Ovary (tissue), 9 donors: ENCODE results near the gene CLEC18A. TPM values are rescaled to one million over a fixed set of nuclear protein-coding genes. Genes with fewer than 3 reads are reported as not detected.

Source experiments
- DNase-seq, 5 donors: peaks; one replicate each; pipeline ENCODE4 v3.0.0-alpha.2; 2019 to 2020
- H3K27ac ChIP-seq, 2 donors: fragments of 200-600 bp; one replicate each; pipeline versions ENCODE4 v1.5.1 to v1.8.0; 2019 to 2022
- H3K27me3 ChIP-seq: fragments of 200-600 bp; one replicate; pipeline ENCODE4 v1.8.0; 2022
- H3K36me3 ChIP-seq: fragments of 200-600 bp; sonication (generic); one replicate; pipeline ENCODE4 v1.5.1; 2019
- H3K4me1 ChIP-seq: one replicate; pipeline ENCODE4 v1.8.1; 2013; ENCODE audit warnings: mild to moderate bottlenecking, moderate library complexity; ENCODE audit not compliant: insufficient read depth
- H3K4me3 ChIP-seq: fragments of 200-600 bp; sonication (generic); one replicate; pipeline ENCODE4 v1.5.1; 2017
- H3K9me3 ChIP-seq, 2 donors: fragments of 200-600 bp in 1 of 2; sonication (generic) in 1 of 2; one replicate each; pipeline versions ENCODE4 v1.5.1 to v1.8.1; 2013 to 2019; ENCODE audit warnings: mild to moderate bottlenecking in 1 of 2, moderate library complexity in 1 of 2
- CTCF ChIP-seq, 3 donors: fragments of 450-650 bp in 2 of 3; fragments of 200-600 bp in 1 of 3; IDR thresholded peaks; one replicate each; pipeline versions ENCODE4 v1.5.1 to v1.8.0; 2016 to 2022; ENCODE audit warnings: antibody characterized with exemption in 3 of 3, mild to moderate bottlenecking in 1 of 3
- EP300 ChIP-seq: sonication (generic); formaldehyde crosslinking; IDR thresholded peaks from one replicate; pipeline ENCODE4 v1.6.1; 2017; ENCODE audit warnings: antibody characterized with exemption
- POLR2A ChIP-seq: fragments of 450-650 bp; IDR thresholded peaks from one replicate; pipeline ENCODE4 v1.6.1; 2017; ENCODE audit warnings: antibody characterized with exemption, mild to moderate bottlenecking, moderate library complexity
- WGBS, 3 donors: extraction: QIAGEN DNeasy Blood & Tissue Kit in 1 of 3; methylation state at CpG; one replicate each; pipeline versions ENCODE4 v1.1.5 to v1.1.7; 2013 to 2017; 5-methylcytosine and 5-hydroxymethylcytosine counted together
- intact Hi-C, 4 donors: fragments of 100-400 bp; cut with DNase I; formaldehyde crosslinking; loops; one replicate each; pipeline versions ENCODE4 v1.11.0 to v1.15.1; 2022 to 2023
- polyA plus RNA-seq, 2 donors: library from polyadenylated mRNA; stranded (reverse); fragments of 200-250 nt in 1 of 2; fragments of 350-450 nt in 1 of 2; fragmentation: Illumina TruSeq in 1 of 2; extraction: RNeasy Lipid Tissue Mini Kit (QIAGEN cat#74804) in 1 of 2; gene quantifications; one replicate each; pipeline ENCODE4 v1.2.3, GENCODE V29; 2013 to 2014
- total RNA-seq, 7 donors: library from RNA; depleted of rRNA in 2 of 7; stranded (reverse); fragments of >200 nt in 2 of 7; fragmentation: NEBNext Ultra II Directional in 3 of 7; extraction: Animal tissue kit (Norgen Biotek cat#: 25700) in 3 of 7; gene quantifications; one replicate each; pipeline versions ENCODE4 v1.1.0 to v1.2.4, GENCODE V29; 2016 to 2023
- donor health status: DM: no; HTN: no; CAD: no; lungs with moderate emphysema.
- donor health status: DM: no; HTN: no; CAD: no.
- donor health status: Bipolar disorder and iron deficiency.
- donor health status: DM: yes; HTN: yes; CAD: no.
- donor health status: DM: no; HTN: no; CAD: no.
- donor health status: DM: yes; HTN: yes; CAD: no.

CLEC18A gene
- total and polyA plus RNA-seq, 9 donors = 0.12 to 1.5 (median 0.43) TPM; not detected in 1

GRCh38 chr16:69906838-69907401 lies 44.2 kb upstream of the CLEC18A start:
- TF ChIP-seq POLR2A (no peak), CTCF (IDR thresholded peaks at IDR 0.05) (no peak), EP300 (no peak)
- WGBS, 3 donors = 71 to 74% (median 71%) methylated on average over 6 of the region's 6 CpGs
- DNase-seq = no peak

GRCh38 chr16:69909043-69909442 lies 42.1 kb upstream of the CLEC18A start:
- TF ChIP-seq CTCF (IDR thresholded peaks at IDR 0.05) (no peak), EP300 (no peak), POLR2A (no peak)
- Histone ChIP-seq H3K4me3 (no peak overlapping the region), H3K27me3 (no peaks in the 10 kb centered on the region), H3K36me3 (no peaks in the 10 kb centered on the region), H3K9me3 (no peaks in the 10 kb centered on the region), H3K4me1 (no peaks in the 10 kb centered on the region), H3K27ac (no peak overlapping the region)
- 91 to 97% (median 94%) methylated on average over 8 of the region's 8 CpGs for WGBS, 3 donors
- intact Hi-C loops = no loop called here
- no peak for DNase-seq

More at GRCh38 chr16:69906838-69907401, 44.2 kb upstream of the CLEC18A start:
- no peak overlapping the region for H3K27ac ChIP-seq
- no peaks in the 10 kb centered on the region for H3K36me3 ChIP-seq
- no peaks in the 10 kb centered on the region for H3K4me1 ChIP-seq
- intact Hi-C loops = no loop called here
- no peaks in the 10 kb centered on the region for H3K27me3 ChIP-seq
- H3K4me3 ChIP-seq = no peak overlapping the region
- H3K9me3 ChIP-seq = no peaks in the 10 kb centered on the region

GRCh38 chr16:69909760-69910159 lies 41.4 kb upstream of the CLEC18A start:
- no peaks in the 10 kb centered on the region for H3K36me3 ChIP-seq
- H3K9me3 ChIP-seq = no peaks in the 10 kb centered on the region
- H3K27me3 ChIP-seq = no peaks in the 10 kb centered on the region
- no peak for DNase-seq
- TF ChIP-seq CTCF (IDR thresholded peaks at IDR 0.05) (no peak), EP300 (no peak), POLR2A (no peak)
- no peak overlapping the region for H3K27ac ChIP-seq
- WGBS, 3 donors = 84 to 88% (median 85%) methylated on average over 7 of the region's 7 CpGs
- H3K4me1 ChIP-seq = no peaks in the 10 kb centered on the region
- intact Hi-C loops = no loop called here
- no peak overlapping the region for H3K4me3 ChIP-seq

- TF ChIP-seq CTCF (IDR thresholded peaks at IDR 0.05) = no peak
- TF ChIP-seq EP300 = no peak
- TF ChIP-seq POLR2A = no peak
- 61 to 81% (median 75%) methylated on average over 3 of the region's 3 CpGs for WGBS, 3 donors
- Histone ChIP-seq H3K36me3 (no peaks in the 10 kb centered on the region), H3K27me3 (no peaks in the 10 kb centered on the region), H3K4me1 (no peaks in the 10 kb centered on the region), H3K4me3 (no peak overlapping the region), H3K9me3 (no peaks in the 10 kb centered on the region), H3K27ac (no peak overlapping the region)
- intact Hi-C loops = no loop called here
- no peak for DNase-seq
These were observed 40.2 kb upstream of the CLEC18A start for GRCh38 chr16:69910964-69911363.
